ENCODE results near the gene PDLIM3. TPM values are rescaled to one million over a fixed set of nuclear protein-coding genes. Genes with fewer than 3 reads are reported as not detected.

PDLIM3 gene, protein sequence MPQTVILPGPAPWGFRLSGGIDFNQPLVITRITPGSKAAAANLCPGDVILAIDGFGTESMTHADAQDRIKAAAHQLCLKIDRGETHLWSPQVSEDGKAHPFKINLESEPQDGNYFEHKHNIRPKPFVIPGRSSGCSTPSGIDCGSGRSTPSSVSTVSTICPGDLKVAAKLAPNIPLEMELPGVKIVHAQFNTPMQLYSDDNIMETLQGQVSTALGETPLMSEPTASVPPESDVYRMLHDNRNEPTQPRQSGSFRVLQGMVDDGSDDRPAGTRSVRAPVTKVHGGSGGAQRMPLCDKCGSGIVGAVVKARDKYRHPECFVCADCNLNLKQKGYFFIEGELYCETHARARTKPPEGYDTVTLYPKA
- not detected for polyA plus RNA-seq (2012; ENCODE audit: insufficient read length, low read depth)

DNA sequence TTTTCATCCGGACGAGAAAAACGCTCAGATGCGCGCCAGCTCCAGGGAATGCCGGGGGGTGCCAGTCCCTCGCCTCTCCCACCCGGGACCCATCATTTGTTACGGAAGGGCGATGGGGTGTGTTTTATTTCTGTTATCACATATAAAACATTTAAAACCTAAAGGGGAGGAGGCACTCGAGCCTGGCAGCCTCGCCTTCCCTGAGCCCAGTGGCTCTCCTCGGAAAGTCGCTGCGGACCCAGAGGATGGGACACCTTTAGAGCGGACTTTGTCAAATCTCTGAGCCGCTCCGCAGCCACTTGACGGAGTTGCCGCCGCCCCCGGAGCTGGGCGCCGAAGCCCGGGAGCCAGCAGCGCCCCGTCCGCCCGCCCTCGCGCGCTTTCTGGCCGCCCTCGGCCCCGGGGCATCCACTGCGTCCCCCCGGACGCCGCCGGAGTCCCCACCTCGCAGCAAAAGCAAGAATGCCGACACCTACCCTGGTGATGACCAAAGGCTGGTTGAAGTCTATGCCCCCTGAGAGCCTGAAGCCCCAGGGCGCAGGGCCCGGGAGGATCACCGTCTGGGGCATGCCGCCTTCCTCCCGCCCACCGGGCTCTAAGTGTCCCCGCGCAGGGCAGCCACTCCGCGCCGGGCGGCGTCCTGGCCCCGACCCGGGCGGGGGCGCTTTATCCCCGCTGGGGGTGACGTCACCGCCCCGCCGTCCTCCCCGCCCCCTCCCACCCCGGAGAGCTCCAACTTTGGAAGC, at the start of gene PDLIM3:
PDLIM3 (minus strand) TSS at position 642 of the 746 bp plus-strand sequence; CDS start at position 569, 73 bp downstream.
- TF ChIP-seq POLR2AphosphoS5 (IDR thresholded peaks at IDR 0.05; ENCODE audit: low read depth, low read length), result no peak
- no peak for TF ChIP-seq FOXP2 (optimal IDR thresholded peaks at IDR 0.05; ENCODE audit: borderline replicate concordance, extremely low read depth, extremely low read length, insufficient read depth)
- no peak for TF ChIP-seq TAF1 (IDR thresholded peaks at IDR 0.05; ENCODE audit: borderline replicate concordance, insufficient read depth, low read length)

DNA sequence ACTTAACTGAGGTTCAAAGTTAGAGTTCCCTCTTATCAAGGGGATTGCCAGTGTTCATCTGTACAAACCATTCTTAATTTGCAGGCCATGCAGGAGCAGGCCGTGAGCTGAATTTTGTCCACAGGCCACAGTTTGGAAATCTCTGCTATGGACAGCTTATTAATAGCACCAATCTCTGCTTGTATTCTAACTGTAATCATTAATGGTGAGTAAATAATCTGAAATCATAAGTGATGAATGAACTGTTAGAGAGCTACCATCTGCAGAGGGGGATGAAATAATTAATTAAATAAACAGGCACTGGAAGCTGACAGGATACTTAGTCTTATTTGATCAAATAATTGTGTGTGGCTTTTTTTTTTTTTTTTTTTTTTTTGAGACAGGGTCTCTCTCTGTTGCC, 48.5 kb upstream of the PDLIM3 start:
- TF ChIP-seq POLR2AphosphoS5 (IDR thresholded peaks at IDR 0.05; ENCODE audit: low read depth, low read length), result no peak
- TF ChIP-seq SIN3A (IDR thresholded peaks at IDR 0.05; ENCODE audit: borderline replicate concordance, insufficient read depth, low read length), result no peak
- TF ChIP-seq FOXP2 (optimal IDR thresholded peaks at IDR 0.05; ENCODE audit: borderline replicate concordance, extremely low read depth, extremely low read length, insufficient read depth), result no peak
- no peak for TF ChIP-seq TAF1 (IDR thresholded peaks at IDR 0.05; ENCODE audit: borderline replicate concordance, insufficient read depth, low read length)
- TF ChIP-seq REST (IDR thresholded peaks at IDR 0.05; ENCODE audit: insufficient read depth in 1 of 2, low read depth in 2 of 2, low read length in 2 of 2), result no peak

GRCh38 chr4:185582651-185583400, 47.5 kb upstream of the PDLIM3 start:
- TF ChIP-seq FOXP2 (optimal IDR thresholded peaks at IDR 0.05; ENCODE audit: borderline replicate concordance, extremely low read depth, extremely low read length, insufficient read depth) (no peak), POLR2AphosphoS5 (IDR thresholded peaks at IDR 0.05; ENCODE audit: low read depth, low read length) (no peak), SIN3A (IDR thresholded peaks at IDR 0.05; ENCODE audit: borderline replicate concordance, insufficient read depth, low read length) (no peak), REST (IDR thresholded peaks at IDR 0.05; ENCODE audit: insufficient read depth in 1 of 2, low read depth in 2 of 2, low read length in 2 of 2) (no peak), TAF1 (IDR thresholded peaks at IDR 0.05; ENCODE audit: borderline replicate concordance, insufficient read depth, low read length) (no peak)

- TF ChIP-seq TAF1 (IDR thresholded peaks at IDR 0.05; ENCODE audit: borderline replicate concordance, insufficient read depth, low read length) (no peak), SIN3A (IDR thresholded peaks at IDR 0.05; ENCODE audit: borderline replicate concordance, insufficient read depth, low read length) (no peak), REST (IDR thresholded peaks at IDR 0.05; ENCODE audit: insufficient read depth in 1 of 2, low read depth in 2 of 2, low read length in 2 of 2) (no peak), FOXP2 (optimal IDR thresholded peaks at IDR 0.05; ENCODE audit: borderline replicate concordance, extremely low read depth, extremely low read length, insufficient read depth) (no peak), POLR2AphosphoS5 (IDR thresholded peaks at IDR 0.05; ENCODE audit: low read depth, low read length) (no peak)
Measured at GRCh38 chr4:185580699-185581098, 45.4 kb upstream of the PDLIM3 start.

DNA sequence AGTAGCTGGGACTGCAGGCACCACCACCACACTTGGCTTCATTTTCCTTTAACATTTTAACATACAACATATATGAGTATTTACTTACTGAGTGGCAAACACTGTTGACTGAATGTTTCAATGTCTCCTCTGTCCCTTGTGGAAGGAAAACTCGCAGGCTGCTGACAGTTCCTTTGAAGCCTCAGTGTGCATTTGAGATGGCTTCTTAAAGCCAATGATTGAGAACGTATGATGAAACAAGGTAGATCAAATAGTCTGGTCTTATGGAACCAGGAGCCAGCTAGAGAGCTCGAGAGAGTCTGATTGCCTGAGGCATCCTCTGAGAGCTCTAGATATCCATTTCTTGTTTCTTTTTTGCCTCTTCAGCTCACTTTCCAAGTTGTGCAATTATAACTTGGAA, 43.0 kb upstream of the PDLIM3 start:
- TF ChIP-seq REST (IDR thresholded peaks at IDR 0.05; ENCODE audit: insufficient read depth in 1 of 2, low read depth in 2 of 2, low read length in 2 of 2) (no peak), TAF1 (IDR thresholded peaks at IDR 0.05; ENCODE audit: borderline replicate concordance, insufficient read depth, low read length) (no peak), FOXP2 (optimal IDR thresholded peaks at IDR 0.05; ENCODE audit: borderline replicate concordance, extremely low read depth, extremely low read length, insufficient read depth) (no peak), POLR2AphosphoS5 (IDR thresholded peaks at IDR 0.05; ENCODE audit: low read depth, low read length) (no peak), SIN3A (IDR thresholded peaks at IDR 0.05; ENCODE audit: borderline replicate concordance, insufficient read depth, low read length) (no peak)
